ENCODE measurements around the gene IGF1. TPM values are rescaled to one million over a fixed set of nuclear protein-coding genes. Genes with fewer than 3 reads are reported as not detected.

The IGF1 gene
- total RNA-seq, 1 experiment from 2014 or later = 0.42 TPM

DNA sequence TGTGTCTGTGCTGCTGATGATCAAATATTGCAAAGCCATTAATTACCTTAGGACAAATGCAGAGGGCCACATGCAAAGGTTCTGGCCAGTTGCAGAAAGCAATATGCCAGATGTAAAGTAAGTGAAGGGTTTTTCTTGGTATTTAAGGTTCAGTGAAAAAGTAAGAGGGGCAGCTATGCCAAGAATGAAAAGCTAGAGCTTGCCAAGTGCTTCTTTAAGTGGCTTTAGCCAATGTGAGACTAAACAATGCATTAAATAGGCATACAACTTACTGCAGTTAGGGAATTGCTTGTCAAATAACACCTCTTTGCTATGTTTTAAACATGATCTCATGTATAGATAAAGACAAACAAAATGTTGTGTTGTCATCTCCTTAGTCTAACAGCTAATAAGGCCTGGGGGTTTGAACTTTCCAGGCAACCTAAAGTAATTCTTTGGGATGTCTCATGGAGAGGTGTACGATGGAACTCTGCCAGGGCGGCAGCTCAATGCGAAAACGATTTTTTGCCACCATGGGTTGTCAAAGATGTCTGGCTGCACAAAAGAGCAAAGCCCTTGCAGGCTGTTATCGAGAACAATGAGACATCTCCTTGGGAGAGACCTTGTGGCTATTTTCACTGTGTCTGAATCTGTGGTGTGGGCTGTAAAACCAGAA is 12.0 kb downstream of the IGF1 start:
- ChIA-PET CTCF (no interaction called here), RAD21 (ENCODE audit: low non-redundant PET in 1 of 2, low total read pairs in 2 of 2, uncharacterized antibody in 2 of 2, unreplicated experiment in 2 of 2) (no interaction called here), POLR2A (no interaction called here)
- Histone ChIP-seq H3K4me1 (ENCODE audit: control insufficient read depth in 1 of 2, insufficient read depth in 2 of 2, low read length in 2 of 2) (no peaks in the 10 kb centered on the region), H3K36me3 (ENCODE audit: control insufficient read depth in 1 of 2, insufficient read depth in 2 of 2, low read length in 2 of 2) (no peaks in the 10 kb centered on the region), H2AFZ (ENCODE audit: low read depth, low read length, poor library complexity, severe bottlenecking) (no peak overlapping the region), H3K9me3 (ENCODE audit: control insufficient read depth in 1 of 2, insufficient read depth in 1 of 2, low read depth in 1 of 2, low read length in 2 of 2) (no peaks in the 10 kb centered on the region), H4K20me1 (ENCODE audit: insufficient read depth) (no peaks in the 10 kb centered on the region), H3K27me3 (ENCODE audit: insufficient read depth, low read length) (no peaks in the 10 kb centered on the region), H3K9me2 (ENCODE audit: insufficient read depth) (no peaks in the 10 kb centered on the region), H3K4me3 (replicated peaks in 1 of 2; ENCODE audit: low read depth in 1 of 2, low read length in 2 of 2) (no peak overlapping the region), H3K27ac (ENCODE audit: low read depth, low read length) (no peak overlapping the region), H3K9ac (ENCODE audit: low read length) (no peak overlapping the region), H3K79me2 (ENCODE audit: insufficient read depth, low read length) (no peaks in the 10 kb centered on the region), H3K4me2 (ENCODE audit: low read length) (no peak overlapping the region)
- DNase-seq (ENCODE audit: low read depth, low spot score) (no peak), ATAC-seq (no peak)
- no TSS peak for BruUV-seq (replicated peaks)
- intact Hi-C loops (cut with micrococcal nuclease) = no loop called here
- no peak for TF ChIP-seq RAD21 (IDR thresholded peaks at IDR 0.05; ENCODE audit: low read depth)
- no peak for TF ChIP-seq ZNF274 (IDR thresholded peaks at IDR 0.05; ENCODE audit: low read depth, low read length)
- no peak for TF ChIP-seq SIN3A (IDR thresholded peaks at IDR 0.05; ENCODE audit: low read depth)

DNA sequence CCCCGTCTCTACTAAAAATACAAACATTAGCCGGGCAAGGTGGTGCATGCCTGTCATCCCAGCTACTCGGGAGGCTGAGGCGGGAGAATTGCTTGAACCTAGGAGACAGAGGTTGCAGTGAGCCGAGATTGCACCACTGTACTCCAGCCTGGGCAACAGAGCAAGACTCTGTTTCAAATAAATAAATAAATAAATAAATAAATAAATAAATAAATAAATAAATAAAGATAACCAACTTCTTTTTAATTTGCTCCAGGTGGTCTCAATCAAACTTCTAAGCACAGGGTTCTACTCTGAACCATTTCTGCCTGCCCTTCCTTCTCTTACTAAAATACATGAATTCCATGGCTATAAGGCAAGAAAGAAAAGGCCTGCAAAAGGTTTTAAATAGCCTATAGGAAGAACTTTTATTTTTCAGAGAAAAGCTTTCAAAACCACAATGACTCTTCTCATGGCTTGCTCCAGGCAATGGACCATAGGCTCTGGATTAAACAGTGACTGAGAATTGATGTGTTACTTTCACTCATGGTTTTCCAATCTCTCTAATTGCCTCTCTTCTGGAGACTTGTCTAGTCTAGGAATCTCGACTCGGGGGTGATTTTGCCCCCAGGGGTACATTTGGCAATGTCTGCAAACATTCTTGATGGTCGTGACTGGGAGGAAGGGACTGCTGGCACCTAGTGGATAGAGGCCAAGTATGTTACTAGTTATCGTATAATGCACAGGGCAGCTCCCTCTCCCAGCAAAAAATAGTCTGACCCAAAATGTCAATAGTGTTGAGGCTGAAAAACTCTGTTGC is 14.4 kb downstream of the IGF1 start:
- no peaks in the 10 kb centered on the region for H4K20me1 ChIP-seq (ENCODE audit: insufficient read depth)
- POLR2A ChIA-PET = no interaction called here
- H3K27ac ChIP-seq (ENCODE audit: low read depth, low read length) = no peak overlapping the region
- no peaks in the 10 kb centered on the region for H3K9me3 ChIP-seq (ENCODE audit: control insufficient read depth in 1 of 2, insufficient read depth in 1 of 2, low read depth in 1 of 2, low read length in 2 of 2)
- H3K27me3 ChIP-seq (ENCODE audit: insufficient read depth, low read length) = no peaks in the 10 kb centered on the region
- DNase-seq (ENCODE audit: low read depth, low spot score) (no peak), ATAC-seq (no peak)
- intact Hi-C loops (cut with micrococcal nuclease) = no loop called here
- RAD21 ChIA-PET (ENCODE audit: low non-redundant PET in 1 of 2, low total read pairs in 2 of 2, uncharacterized antibody in 2 of 2, unreplicated experiment in 2 of 2) = no interaction called here
- no peak for TF ChIP-seq SP1 (IDR thresholded peaks at IDR 0.05; ENCODE audit: low read depth)
- no peak overlapping the region for H3K9ac ChIP-seq (ENCODE audit: low read length)
- CTCF ChIA-PET = no interaction called here
- no TSS peak for BruUV-seq (replicated peaks)
- no peak overlapping the region for H3K4me2 ChIP-seq (ENCODE audit: low read length)
- H3K79me2 ChIP-seq (ENCODE audit: insufficient read depth, low read length) = no peaks in the 10 kb centered on the region
- no peak overlapping the region for H3K4me3 ChIP-seq (replicated peaks in 1 of 2; ENCODE audit: low read depth in 1 of 2, low read length in 2 of 2)
- H2AFZ ChIP-seq (ENCODE audit: low read depth, low read length, poor library complexity, severe bottlenecking) = no peak overlapping the region
- H3K36me3 ChIP-seq (ENCODE audit: control insufficient read depth in 1 of 2, insufficient read depth in 2 of 2, low read length in 2 of 2) = no peaks in the 10 kb centered on the region
- no peaks in the 10 kb centered on the region for H3K9me2 ChIP-seq (ENCODE audit: insufficient read depth)
- H3K4me1 ChIP-seq (ENCODE audit: control insufficient read depth in 1 of 2, insufficient read depth in 2 of 2, low read length in 2 of 2) = no peaks in the 10 kb centered on the region
